ENCODE results near the gene GSS. TPM values are rescaled to one million over a fixed set of nuclear protein-coding genes. Genes with fewer than 3 reads are reported as not detected.

Gene GSS
- total and polyA plus RNA-seq, 5 experiments from 2014 or later: 29.3 to 42.4 (median 41.0) TPM

DNA sequence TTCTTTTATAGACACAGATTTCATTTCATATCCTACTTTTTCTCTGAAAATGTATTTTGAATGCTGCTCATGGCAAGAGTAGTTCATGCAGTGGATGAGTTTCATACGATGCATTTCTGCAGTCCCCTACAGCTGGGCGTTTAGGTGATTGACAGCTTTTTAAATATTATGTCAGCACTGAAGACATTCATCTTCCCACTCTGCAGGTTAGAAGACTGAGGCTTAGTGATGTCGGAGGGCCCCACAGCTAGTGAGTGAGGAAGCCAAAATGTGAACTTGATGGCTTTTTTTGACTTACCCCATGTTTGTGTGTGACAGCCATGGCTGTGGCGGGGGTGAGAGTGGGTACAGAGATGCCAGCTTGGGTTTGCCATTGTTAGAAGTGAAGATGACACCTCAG, 33.5 kb upstream of the GSS start:
- POLR2A ChIA-PET: no interaction called here
- Mint-ChIP-seq H3K36me3 (peaks cover 0 to 7% (median 0%) of the 10 kb centered on the region in 3 donors), H3K9me3 (no peaks in the 10 kb centered on the region), H3K27me3 (no peaks in the 10 kb centered on the region), H3K4me3 (no peak overlapping the region), H3K27ac (peak overlapping the region in 3 of 10 donors; percentile 5 to 22 (median 8)), H3K4me1 (peaks cover 0 to 10% (median 1%) of the 10 kb centered on the region in 4 donors)
- ATAC-seq (no peak), DNase-seq (no peak)

DNA sequence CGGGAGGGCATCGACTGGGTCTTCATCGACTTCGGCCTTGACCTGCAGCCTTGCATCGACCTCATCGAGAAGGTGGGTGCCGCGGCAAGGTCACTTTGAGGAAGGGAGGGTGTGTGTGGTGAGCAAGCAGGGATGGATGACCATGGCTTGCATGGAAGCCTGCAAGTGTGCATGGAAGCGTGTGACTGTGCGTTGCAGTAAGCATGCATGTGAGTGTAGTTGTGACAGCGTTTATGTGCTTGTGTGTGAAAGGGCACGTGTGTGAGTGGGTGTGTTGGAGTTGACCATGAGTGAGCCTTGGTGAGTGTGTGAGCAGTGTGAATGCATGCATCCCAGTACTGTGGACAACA, 32.6 kb upstream of the GSS start:
- Mint-ChIP-seq H3K4me3 (no peak overlapping the region), H3K9me3 (no peaks in the 10 kb centered on the region), H3K36me3 (peaks cover 0 to 4% (median 0%) of the 10 kb centered on the region in 3 donors), H3K27ac (peak overlapping the region in 6 of 10 donors; percentile 23 to 78 (median 63)), H3K4me1 (peaks cover 0 to 11% (median 2%) of the 10 kb centered on the region in 4 donors), H3K27me3 (peaks cover 0 to 8% (median 2%) of the 10 kb centered on the region in 5 donors)
- POLR2A ChIA-PET: interaction anchor here (0.7 kb wide), 2 partner anchors 17 to 542 kb away, joined by 3 to 4 read pairs; no protein-coding TSS in a partner anchor
- peak in 1 of 10 donors; percentile 21 for DNase-seq
- no peak for ATAC-seq

DNA sequence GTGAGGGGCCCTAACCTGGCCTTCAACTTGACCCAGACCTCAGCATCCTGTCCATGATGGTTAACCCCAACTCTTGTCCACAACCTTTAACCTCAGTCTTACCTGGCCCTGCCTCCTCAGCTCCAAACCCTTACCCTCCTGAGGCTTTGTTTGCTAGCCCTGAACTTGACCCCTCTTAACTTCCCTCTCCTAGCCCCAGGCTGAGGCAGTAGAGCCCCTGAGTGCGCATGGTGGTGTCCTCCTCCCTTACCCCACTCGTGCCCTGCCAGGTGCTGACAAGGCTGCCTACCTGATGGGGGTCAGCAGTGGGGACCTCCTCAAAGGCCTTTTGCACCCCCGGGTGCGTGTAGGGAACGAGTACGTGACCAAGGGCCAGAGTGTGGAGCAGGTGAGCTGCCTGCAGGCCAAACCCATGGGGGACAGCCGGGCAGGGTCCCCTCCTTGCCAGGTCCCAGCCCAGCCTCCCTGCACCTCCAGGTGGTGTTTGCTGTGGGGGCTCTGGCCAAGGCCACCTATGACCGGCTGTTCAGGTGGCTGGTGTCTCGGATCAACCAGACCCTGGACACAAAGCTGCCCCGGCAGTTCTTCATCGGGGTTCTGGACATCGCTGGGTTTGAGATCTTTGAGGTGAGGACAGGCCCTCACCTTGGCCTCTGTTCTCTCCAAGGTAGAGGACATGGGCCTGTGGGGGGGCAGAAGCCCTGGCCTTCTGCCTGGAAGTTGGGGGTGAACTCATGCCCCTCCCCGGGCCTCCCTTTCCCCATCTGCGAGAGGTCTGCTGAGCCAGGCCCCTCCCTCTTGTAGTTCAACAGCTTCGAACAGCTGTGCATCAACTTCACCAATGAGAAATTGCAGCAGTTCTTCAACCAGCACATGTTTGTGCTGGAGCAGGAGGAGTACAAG, 31.9 kb upstream of the GSS start:
- H3K36me3 Mint-ChIP-seq: peaks cover 0 to 4% (median 0%) of the 10 kb centered on the region in 3 donors
- no peaks in the 10 kb centered on the region for H3K9me3 Mint-ChIP-seq
- peaks cover 2 to 15% (median 6%) of the 10 kb centered on the region in 5 donors for H3K27me3 Mint-ChIP-seq
- POLR2A ChIA-PET: interaction anchor here (0.7 kb wide), 1 partner anchor 18 kb away, joined by 4 read pairs; no protein-coding TSS in a partner anchor
- H3K4me3 Mint-ChIP-seq: no peak overlapping the region
- ATAC-seq (no peak), DNase-seq (peak in 1 of 10 donors; percentile 60)
- H3K27ac Mint-ChIP-seq: peak overlapping the region in 6 of 10 donors; percentile 23 to 82 (median 64)
- H3K4me1 Mint-ChIP-seq: peaks cover 0 to 11% (median 2%) of the 10 kb centered on the region in 4 donors

DNA sequence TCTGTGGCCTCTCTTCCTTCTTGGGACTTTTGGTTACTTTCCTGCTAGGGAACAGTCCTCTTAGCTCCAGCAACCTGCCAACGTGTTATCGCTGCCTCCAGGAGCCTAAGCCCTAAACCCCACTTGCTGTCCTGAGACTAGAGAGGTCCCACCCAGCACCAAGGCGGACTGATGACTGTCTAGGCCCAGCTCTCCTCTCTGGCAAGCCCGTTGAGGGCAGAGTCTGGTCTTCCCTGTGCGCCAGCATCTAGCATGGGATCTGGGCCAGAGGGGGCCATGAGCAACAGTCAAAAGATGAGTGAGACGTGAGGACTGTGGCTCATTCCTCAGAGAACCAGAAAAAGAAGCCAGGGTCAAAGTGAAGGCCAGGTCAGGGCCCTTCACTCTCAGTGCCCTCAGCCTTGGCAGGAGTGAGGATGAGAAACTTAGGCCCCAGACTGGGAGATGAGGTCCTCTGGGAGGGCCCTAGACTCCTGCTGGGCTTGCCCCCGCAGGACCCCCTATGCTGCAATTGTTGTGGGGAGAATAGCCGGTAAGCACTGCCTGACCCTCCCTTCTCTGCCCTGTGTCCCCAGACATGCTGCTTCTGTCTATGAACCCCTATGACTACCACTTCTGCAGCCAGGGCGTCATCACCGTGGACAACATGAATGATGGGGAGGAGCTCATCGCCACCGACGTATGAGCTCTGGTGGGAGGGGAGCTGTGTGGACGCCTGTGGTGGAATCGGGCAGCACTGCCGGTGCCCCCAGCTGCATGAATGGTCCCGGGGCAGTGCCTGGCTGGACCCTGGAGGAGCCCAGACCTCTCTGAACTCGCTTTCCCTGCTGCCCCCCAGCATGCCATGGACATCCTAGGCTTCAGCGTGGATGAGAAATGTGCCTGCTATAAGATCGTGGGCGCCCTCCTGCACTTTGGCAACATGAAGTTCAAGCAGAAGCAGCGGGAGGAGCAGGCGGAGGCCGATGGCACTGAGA, 31.0 kb upstream of the GSS start:
- peaks cover 0 to 4% (median 0%) of the 10 kb centered on the region in 3 donors for H3K36me3 Mint-ChIP-seq
- POLR2A ChIA-PET: no interaction called here
- peaks cover 2 to 22% (median 7%) of the 10 kb centered on the region in 5 donors for H3K27me3 Mint-ChIP-seq
- H3K27ac Mint-ChIP-seq: peak overlapping the region in 3 of 10 donors; percentile 27 to 82 (median 79)
- no peaks in the 10 kb centered on the region for H3K9me3 Mint-ChIP-seq
- no peak for ATAC-seq
- peaks cover 0 to 13% (median 2%) of the 10 kb centered on the region in 4 donors for H3K4me1 Mint-ChIP-seq
- DNase-seq: peak in 1 of 10 donors; percentile 15
- no peak overlapping the region for H3K4me3 Mint-ChIP-seq

DNA sequence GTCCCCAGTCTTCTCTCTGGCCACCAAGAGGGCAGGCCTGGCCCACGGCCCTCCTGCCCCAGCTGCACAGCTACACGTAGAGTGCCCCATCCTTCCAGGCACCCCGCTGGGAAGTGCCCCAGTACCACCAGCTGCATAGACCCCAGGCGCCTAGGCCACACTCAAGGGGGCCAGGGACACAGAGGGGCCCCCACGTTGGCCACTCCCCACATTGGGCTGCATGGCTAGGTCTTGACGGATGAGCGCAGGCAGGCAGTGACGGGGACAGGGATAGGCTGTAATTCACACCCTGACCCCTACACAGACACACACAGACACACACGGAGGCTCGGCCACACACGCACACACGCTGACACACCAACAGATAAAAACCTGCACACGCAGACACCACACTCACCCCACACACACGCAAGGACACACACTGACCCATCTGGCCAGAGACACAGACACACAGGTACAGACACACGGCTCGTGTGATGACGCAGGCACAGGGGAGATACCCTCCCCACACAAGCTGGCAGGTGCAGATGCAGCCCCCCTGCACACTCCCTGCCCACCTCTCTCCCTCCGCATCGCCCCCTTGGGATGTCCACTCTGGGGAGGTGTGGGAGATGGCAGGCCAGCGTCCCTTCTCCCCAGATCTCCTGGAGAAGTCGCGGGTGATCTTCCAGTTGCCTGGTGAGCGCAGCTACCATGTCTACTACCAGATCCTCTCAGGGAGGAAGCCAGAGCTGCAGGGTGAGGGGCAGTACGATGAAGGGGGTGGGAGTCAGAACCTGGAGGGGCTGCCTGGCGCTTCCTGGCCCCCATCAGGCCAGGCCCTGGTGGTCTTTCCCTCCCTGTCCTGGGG, 30.1 kb upstream of the GSS start:
- no peaks in the 10 kb centered on the region for H3K36me3 Mint-ChIP-seq
- DNase-seq: peak in 1 of 10 donors; percentile 38
- ATAC-seq: no peak
- H3K27ac Mint-ChIP-seq: peak overlapping the region in 4 of 10 donors; percentile 31 to 80 (median 74)
- H3K4me3 Mint-ChIP-seq: no peak overlapping the region
- peaks cover 0 to 10% (median 2%) of the 10 kb centered on the region in 4 donors for H3K4me1 Mint-ChIP-seq
- H3K9me3 Mint-ChIP-seq: no peaks in the 10 kb centered on the region
- POLR2A ChIA-PET: interaction anchor here (0.6 kb wide), 1 partner anchor 16 kb away, joined by 3 read pairs; no protein-coding TSS in a partner anchor
- H3K27me3 Mint-ChIP-seq: peaks cover 2 to 31% (median 10%) of the 10 kb centered on the region in 5 donors

DNA sequence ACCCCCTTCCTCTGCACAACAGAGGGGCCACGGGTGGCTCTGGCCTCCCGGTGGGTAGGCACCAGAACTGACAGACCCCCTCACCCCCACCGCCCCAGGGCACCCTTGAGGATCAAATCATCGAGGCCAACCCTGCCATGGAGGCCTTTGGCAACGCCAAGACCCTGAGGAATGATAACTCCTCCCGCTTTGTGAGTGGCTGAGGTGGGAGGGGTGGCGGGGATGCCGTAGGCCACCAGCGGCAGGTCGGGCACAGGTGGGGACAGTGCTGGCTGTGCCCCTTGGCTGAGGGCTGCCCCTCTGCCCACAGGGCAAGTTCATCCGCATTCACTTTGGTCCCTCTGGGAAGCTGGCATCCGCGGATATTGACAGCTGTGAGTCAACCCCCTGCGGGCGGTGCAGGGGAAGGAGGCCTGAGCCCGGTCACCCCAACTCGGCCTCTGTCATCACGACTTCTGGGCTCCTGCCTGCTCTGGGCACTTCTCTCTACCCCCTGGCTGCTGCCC, 29.2 kb upstream of the GSS start:
- ATAC-seq (no peak), DNase-seq (peak in 1 of 10 donors; percentile 56)
- Mint-ChIP-seq H3K9me3 (no peaks in the 10 kb centered on the region), H3K4me1 (peaks cover 0 to 10% (median 2%) of the 10 kb centered on the region in 4 donors), H3K27me3 (peaks cover 2 to 36% (median 10%) of the 10 kb centered on the region in 5 donors), H3K4me3 (no peak overlapping the region), H3K27ac (peak overlapping the region in 4 of 10 donors; percentile 17 to 83 (median 54)), H3K36me3 (no peaks in the 10 kb centered on the region)
- POLR2A ChIA-PET: no interaction called here

DNA sequence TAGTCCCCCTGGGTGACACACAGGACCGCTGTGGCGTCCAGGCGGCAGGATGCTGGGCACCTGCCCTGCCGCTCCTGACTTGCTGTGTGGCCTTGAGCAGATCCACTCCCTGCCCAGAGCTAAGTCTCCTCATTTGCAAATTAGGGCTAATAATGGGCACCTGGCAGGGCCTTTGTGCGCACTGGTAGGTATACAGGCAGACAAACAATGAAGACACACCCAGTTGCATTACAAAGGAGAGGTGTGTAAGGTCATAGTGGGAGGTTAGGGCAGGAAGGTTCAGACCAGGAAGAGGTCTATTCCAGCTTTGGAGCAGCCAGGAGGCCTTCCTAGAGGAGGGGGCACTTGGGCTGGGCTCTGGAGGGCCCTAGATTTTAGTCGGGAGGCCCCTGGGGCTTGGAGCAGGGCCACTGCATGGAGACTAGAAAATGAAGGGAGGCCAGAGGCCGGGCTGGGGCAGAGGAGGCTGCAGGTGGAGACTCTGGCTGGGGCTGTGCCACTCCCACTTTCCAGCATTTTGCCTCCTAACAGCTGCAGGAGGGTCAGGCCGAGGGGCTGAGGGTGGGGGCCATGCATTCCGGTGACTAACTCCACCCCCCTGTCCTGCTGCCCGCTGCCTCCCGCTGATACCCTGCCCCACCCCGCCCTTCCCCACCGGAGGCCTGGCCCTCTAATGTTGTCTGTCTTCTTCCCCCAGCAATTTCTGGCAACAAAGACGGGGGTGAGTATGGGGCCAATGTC, 28.6 kb upstream of the GSS start:
- POLR2A ChIA-PET: no interaction called here
- ATAC-seq: no peak
- peak overlapping the region in 1 of 10 donors; percentile 77 for H3K27ac Mint-ChIP-seq

DNA sequence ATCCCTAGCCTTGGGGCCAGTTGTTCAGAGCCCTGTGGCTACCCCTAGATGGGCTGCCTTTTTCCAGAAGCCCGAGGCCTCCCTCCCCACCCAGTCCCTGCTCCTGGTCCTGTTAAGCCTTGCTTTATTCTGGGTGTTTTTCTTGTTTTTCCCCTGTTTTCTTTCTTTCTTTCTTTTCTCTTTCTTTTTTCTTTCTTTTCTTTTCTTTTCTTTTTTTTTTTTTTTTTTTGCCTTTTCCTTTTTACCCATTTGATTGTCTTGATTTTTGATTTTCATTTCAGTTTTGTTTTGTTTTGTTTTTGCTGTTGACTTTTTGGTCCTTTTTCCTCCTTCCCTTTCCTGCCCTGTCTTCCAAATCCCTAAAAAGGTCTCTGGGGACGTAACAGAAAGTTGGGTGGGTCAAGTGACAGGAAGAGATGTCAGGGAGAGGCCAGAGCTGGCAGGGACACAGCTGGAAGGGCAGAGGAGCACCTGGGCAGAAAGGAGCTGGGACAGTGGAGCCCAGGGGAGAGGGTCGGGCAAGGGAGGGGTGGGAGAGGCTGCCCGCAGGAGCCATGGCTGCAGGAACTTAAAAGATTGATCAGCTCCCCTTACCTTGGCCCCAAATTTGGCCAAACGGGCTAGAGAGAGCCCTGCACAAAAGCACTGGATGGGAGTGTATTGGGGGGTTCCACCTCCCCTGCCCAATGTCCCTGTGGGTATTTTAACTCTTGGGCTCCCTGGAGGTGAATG, 27.6 kb upstream of the GSS start:
- Mint-ChIP-seq H3K36me3 (no peaks in the 10 kb centered on the region), H3K4me3 (peak overlapping the region in 1 of 10 donors; percentile 45), H3K9me3 (no peaks in the 10 kb centered on the region), H3K27me3 (peaks cover 2 to 36% (median 10%) of the 10 kb centered on the region in 5 donors), H3K27ac (peak overlapping the region in 3 of 10 donors; percentile 19 to 77 (median 63)), H3K4me1 (peaks cover 0 to 10% (median 2%) of the 10 kb centered on the region in 4 donors)
- ATAC-seq (no peak), DNase-seq (no peak)
- POLR2A ChIA-PET: no interaction called here

More for the DNA sequence above, 28.6 kb upstream of the GSS start:
- peak in 1 of 10 donors; percentile 55 for DNase-seq
- H3K27me3 Mint-ChIP-seq: peaks cover 2 to 36% (median 10%) of the 10 kb centered on the region in 5 donors
- H3K4me1 Mint-ChIP-seq: peaks cover 0 to 10% (median 2%) of the 10 kb centered on the region in 4 donors
- no peaks in the 10 kb centered on the region for H3K36me3 Mint-ChIP-seq
- H3K9me3 Mint-ChIP-seq: no peaks in the 10 kb centered on the region
- H3K4me3 Mint-ChIP-seq: no peak overlapping the region

DNA sequence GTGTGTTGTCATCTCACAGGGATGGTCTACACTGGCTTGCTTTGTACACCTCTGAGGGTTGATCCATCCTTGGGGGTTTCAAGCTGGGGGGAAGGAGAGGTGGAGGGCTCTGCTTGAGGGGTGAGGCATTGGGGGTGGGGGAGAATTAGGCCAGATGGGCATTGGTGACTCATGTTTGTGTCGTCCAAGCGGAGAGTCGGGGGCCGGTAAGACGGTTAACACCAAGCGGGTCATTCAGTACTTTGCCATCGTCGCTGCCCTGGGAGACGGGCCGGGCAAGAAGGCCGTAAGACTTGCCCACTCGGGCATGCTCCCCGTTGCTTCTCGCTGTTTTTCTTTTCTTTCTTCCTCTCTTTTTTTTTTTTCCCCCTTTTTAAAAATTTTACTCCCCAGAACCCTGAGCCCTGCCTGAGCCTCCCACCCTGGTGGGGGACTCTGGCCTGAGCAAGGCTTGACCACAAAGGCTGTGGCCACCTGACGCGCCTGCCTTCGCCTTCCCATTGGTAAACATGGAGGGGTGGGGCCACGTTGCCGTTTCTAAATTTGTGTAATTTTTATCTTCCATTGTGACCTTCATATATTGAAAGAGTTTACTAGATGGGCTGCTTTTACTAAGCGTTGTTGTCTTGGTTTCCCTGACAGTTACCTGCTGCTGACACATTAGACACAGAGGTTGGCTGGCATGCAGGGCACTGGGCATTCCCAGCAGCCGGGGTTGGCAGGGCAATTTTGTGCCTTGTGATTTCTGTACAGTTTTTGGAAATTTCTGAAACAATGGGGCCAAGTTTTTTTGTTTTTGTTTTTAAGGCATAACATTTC, 26.9 kb upstream of the GSS start:
- no peak for ATAC-seq
- Mint-ChIP-seq H3K27ac (peak overlapping the region in 2 of 10 donors; percentile 25 to 77), H3K9me3 (no peaks in the 10 kb centered on the region), H3K4me1 (peaks cover 0 to 7% (median 2%) of the 10 kb centered on the region in 4 donors), H3K4me3 (no peak overlapping the region), H3K27me3 (peaks cover 2 to 44% (median 13%) of the 10 kb centered on the region in 5 donors), H3K36me3 (no peaks in the 10 kb centered on the region)
- no peak for DNase-seq
- POLR2A ChIA-PET: no interaction called here

Data from naive thymus-derived CD8-positive, alpha-beta T cell (primary cell).